Peyer's patch (tissue), 4 donors: ENCODE data around the gene ACTG2. TPM values are rescaled to one million over a fixed set of nuclear protein-coding genes. Genes with fewer than 3 reads are reported as not detected.
A peak's percentile ranks its signal among the peaks of the same experiment; 100 is the strongest.

Experiments
- DNase-seq, 3 donors: peaks; one replicate each; pipeline ENCODE4 v3.0.0-alpha.2; 2017 to 2019
- H3K27ac ChIP-seq, 4 donors: fragments of 200-600 bp; sonication (generic); one replicate each; pipeline ENCODE4 v1.5.1; 2016 to 2019
- H3K27me3 ChIP-seq, 2 donors: fragments of 200-600 bp; sonication (generic); one replicate each; pipeline ENCODE4 v1.5.1; 2019
- H3K36me3 ChIP-seq, 3 donors: fragments of 200-600 bp; sonication (generic); one replicate each; pipeline ENCODE4 v1.5.1; 2016 to 2019
- H3K4me1 ChIP-seq, 4 donors: fragments of 200-600 bp; sonication (generic); one replicate each; pipeline ENCODE4 v1.5.1; 2016 to 2019
- H3K4me3 ChIP-seq, 4 donors: fragments of 200-600 bp; sonication (generic); 1 replicate in 3 of 4; 2 replicates in 1 of 4; pipeline ENCODE4 v1.5.1; 2016 to 2019; ENCODE audit warnings: mild to moderate bottlenecking in 1 of 4
- H3K9me3 ChIP-seq, 4 donors: fragments of 200-600 bp; sonication (generic); one replicate each; pipeline ENCODE4 v1.5.1; 2016 to 2019; ENCODE audit warnings: mild to moderate bottlenecking in 1 of 4
- POLR2A ChIP-seq, 2 donors: fragments of 450-650 bp; IDR thresholded peaks; one replicate each; pipeline ENCODE4 v1.5.1; 2017; ENCODE audit warnings: antibody characterized with exemption in 2 of 2, mild to moderate bottlenecking in 2 of 2, moderate library complexity in 2 of 2
- total RNA-seq, 4 donors: library from RNA; depleted of rRNA; stranded (reverse); fragments of >200 nt; gene quantifications; one replicate each; pipeline ENCODE4 v1.1.0, GENCODE V29; 2016
- TF ChIP-seq, protein P1 (sequence below), 6 experiments: fragments of 450-650 bp in 4 of 6; fragments of 200-600 bp in 2 of 6; sonication (generic) in 1 of 6; IDR thresholded peaks; one replicate each; pipeline ENCODE4 v1.5.1; 2017 to 2019; ENCODE audit warnings: antibody characterized with exemption in 6 of 6, mild to moderate bottlenecking in 3 of 6, moderate library complexity in 1 of 6

Gene ACTG2
- total RNA-seq, 4 donors from 2014 or later: 27.5 to 140 (median 40.0) TPM

DNA sequence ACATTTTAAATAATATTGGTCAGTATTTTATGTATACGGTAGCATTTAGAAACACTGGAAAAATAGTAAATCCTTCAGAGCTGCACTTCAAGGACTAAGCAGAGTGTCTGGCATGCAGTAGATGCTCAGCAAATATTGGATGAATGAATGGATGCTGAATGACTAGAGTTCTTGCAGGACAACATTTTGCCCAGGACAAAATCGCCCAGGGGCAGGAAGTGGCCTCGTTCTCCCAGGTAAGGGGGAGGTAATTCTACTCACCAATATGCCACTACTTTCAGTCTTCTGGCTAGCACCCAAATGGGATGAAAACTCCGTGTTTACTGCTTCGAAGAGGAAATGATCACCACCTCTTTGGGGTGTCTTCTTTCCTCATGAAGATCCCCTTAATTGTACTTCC is 29.9 kb downstream of the ACTG2 start:
- Histone ChIP-seq H3K4me3 (no peak overlapping the region), H3K9me3 (no peaks in the 10 kb centered on the region), H3K27ac (no peak overlapping the region), H3K36me3 (no peaks in the 10 kb centered on the region), H3K4me1 (peaks cover 0 to 4% (median 4%) of the 10 kb centered on the region in 4 donors), H3K27me3 (no peaks in the 10 kb centered on the region)
- DNase-seq: no peak
- TF ChIP-seq, protein P1, sequence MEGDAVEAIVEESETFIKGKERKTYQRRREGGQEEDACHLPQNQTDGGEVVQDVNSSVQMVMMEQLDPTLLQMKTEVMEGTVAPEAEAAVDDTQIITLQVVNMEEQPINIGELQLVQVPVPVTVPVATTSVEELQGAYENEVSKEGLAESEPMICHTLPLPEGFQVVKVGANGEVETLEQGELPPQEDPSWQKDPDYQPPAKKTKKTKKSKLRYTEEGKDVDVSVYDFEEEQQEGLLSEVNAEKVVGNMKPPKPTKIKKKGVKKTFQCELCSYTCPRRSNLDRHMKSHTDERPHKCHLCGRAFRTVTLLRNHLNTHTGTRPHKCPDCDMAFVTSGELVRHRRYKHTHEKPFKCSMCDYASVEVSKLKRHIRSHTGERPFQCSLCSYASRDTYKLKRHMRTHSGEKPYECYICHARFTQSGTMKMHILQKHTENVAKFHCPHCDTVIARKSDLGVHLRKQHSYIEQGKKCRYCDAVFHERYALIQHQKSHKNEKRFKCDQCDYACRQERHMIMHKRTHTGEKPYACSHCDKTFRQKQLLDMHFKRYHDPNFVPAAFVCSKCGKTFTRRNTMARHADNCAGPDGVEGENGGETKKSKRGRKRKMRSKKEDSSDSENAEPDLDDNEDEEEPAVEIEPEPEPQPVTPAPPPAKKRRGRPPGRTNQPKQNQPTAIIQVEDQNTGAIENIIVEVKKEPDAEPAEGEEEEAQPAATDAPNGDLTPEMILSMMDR (IDR thresholded peaks at IDR 0.05): no peak
- no peak for TF ChIP-seq POLR2A (IDR thresholded peaks at IDR 0.05)

DNA sequence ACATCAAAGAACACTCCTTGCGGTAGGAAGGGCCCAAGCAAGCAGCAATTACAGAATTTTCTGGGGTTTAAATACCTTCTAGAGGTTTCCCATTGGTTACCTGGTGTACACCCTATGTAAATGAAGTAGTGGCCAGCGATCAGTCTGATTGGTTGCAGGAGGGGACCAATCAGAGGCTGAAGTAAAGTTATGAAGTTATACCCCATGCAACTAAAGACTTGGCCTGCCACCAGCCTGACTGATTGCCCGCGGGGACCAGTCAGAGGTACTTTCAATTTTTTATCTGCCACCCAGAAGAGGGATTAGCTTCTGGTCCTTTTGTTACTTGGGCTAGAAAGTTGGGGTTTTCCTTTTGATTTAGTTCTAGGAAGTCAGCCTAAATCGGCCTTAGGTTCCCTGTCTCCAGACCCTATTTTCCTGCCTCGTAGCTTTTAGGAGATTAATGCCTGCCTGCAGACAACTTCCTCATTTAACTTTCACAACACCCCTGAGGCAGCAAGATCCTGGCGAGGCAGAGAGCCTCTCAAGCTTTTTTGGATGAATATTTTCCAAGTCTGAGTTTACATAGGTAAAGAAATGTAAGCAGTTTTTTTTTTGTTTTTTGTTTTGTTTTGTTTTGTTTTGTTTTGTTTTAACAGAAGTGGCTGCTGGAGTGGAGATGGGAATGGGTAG is 32.4 kb downstream of the ACTG2 start:
- TF ChIP-seq, protein P1 (IDR thresholded peaks at IDR 0.05): no peak
- TF ChIP-seq POLR2A (IDR thresholded peaks at IDR 0.05): no peak
- no peak for DNase-seq
- Histone ChIP-seq H3K27me3 (no peaks in the 10 kb centered on the region), H3K27ac (peak overlapping the region in 2 of 4 donors; percentile 93 to 96), H3K9me3 (no peaks in the 10 kb centered on the region), H3K4me1 (peaks cover 7 to 25% (median 10%) of the 10 kb centered on the region in 4 donors), H3K36me3 (no peaks in the 10 kb centered on the region), H3K4me3 (no peak overlapping the region)

DNA sequence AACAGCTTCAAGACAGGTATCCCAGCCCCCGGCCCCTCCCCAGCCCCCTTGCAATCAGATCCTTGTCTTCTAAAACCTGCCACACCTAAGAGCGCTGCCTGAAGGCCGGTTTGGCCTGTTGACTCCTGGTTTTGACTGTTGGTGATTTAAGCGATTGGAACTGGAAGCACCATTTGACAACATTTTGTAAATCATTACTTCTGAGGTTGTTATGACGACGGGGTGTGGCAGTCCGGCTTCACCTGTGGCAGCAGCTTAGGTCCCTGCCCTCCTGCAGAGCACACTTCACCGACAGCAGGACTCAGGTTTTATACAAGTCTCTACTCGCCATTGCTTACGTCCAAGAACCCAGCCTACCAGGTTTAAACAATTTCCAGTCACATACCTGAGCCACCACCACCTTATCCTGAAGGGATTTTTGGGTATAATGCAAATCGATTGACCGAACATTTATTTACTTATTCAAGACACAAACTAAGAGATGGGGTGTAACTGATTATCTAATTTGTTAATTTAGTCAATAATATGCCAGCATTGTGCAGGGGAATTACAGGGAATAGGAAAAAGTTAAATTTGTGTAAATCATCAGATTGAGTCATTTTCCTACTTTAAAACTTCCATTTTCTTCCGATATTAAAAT is 33.2 kb downstream of the ACTG2 start:
- Histone ChIP-seq H3K36me3 (no peaks in the 10 kb centered on the region), H3K4me1 (peaks cover 7 to 25% (median 10%) of the 10 kb centered on the region in 4 donors), H3K9me3 (no peaks in the 10 kb centered on the region), H3K27me3 (no peaks in the 10 kb centered on the region), H3K27ac (peak overlapping the region; percentile 92 to 96 (median 94)), H3K4me3 (peak overlapping the region; percentile 69 to 79 (median 72))
- TF ChIP-seq, protein P1 (IDR thresholded peaks at IDR 0.05): no peak
- TF ChIP-seq POLR2A (IDR thresholded peaks at IDR 0.05): peak in 1 of 2 donors; percentile 65
- DNase-seq: peak in 2 of 3 donors; percentile 68 to 79

DNA sequence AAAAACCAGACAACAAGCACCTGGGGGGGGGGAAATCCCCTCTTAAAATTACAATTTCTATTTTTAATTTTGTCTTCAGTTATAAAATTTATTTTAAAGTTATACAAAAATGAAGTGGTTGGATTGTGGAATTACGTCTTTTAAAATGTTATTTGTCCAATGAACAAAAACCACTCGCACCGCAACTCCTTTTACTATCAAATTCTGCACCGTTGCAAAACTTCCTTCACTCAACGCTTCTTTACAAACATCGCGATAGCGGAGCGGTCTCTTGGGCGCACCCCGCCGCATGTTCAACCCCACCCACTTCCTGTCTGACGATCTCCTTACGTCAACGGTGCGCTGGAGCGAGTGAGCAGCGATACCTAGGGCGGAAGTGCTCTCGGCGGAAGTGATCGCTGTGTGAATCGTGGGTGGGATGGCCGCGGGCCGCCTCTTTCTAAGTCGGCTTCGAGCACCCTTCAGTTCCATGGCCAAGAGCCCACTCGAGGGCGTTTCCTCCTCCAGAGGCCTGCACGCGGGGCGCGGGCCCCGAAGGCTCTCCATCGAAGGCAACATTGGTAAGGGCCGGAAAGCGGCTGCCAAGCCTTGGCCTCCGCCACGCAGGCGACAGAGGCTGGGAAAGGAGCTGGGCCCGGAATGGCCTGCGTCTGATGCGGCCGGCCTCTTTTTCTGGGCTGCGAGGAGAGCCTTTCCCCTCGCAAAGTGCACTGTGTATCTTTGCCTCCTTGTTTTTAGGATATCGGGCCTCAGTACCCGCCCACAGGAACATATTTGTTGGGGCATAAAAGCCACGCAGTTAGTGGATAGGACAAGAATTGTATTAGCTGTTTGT is 33.9 kb downstream of the ACTG2 start, which contains the start of gene DGUOK:
Gene DGUOK (plus strand): TSS at position 388 of the 835 bp plus-strand sequence. CDS start 31 bp downstream, at position 419.
- H3K4me1 ChIP-seq: peaks cover 7 to 28% (median 10%) of the 10 kb centered on the region in 4 donors
- peak within 1 kb of the TSS; percentile 92 to 96 (median 94) for H3K27ac ChIP-seq
- peak; percentile 98 to 99 for TF ChIP-seq POLR2A (IDR thresholded peaks at IDR 0.05)
- TF ChIP-seq, protein P1 (IDR thresholded peaks at IDR 0.05): peak in 1 of 6 experiments; percentile 12
- H3K9me3 ChIP-seq: no peaks in the 10 kb centered on the region
- peak within 1 kb of the TSS; percentile 69 to 79 (median 72) for H3K4me3 ChIP-seq
- H3K27me3 ChIP-seq: no peaks in the 10 kb centered on the region
- DNase-seq: peak; percentile 96 to 100 (median 99)
- H3K36me3 ChIP-seq: no peaks in the 10 kb centered on the region

DNA sequence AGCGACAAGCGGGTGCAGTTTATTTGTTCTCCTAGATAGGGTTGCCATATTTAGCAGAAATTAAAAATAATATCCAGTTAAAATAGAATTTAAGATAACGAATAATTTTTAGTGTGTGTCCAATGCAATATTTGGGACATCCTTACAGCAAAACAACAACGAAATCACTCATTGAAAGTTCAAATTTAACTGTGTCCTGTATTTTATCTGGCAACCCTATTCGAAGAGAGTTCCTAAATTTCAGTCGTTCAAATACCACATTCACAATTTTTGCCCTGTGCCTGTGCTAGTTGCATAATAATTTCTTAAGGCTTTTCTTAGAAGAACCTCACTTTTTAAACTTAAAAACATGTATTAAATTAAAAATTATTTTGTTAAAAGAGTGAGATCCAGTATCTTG is 34.5 kb downstream of the ACTG2 start:
- peaks cover 7 to 34% (median 10%) of the 10 kb centered on the region in 4 donors for H3K4me1 ChIP-seq
- H3K27me3 ChIP-seq: no peaks in the 10 kb centered on the region
- peak overlapping the region; percentile 92 to 96 (median 94) for H3K27ac ChIP-seq
- H3K4me3 ChIP-seq: peak overlapping the region; percentile 69 to 79 (median 72)
- no peaks in the 10 kb centered on the region for H3K9me3 ChIP-seq
- TF ChIP-seq POLR2A (IDR thresholded peaks at IDR 0.05): no peak
- TF ChIP-seq, protein P1 (IDR thresholded peaks at IDR 0.05): no peak
- peaks cover 0 to 4% (median 0%) of the 10 kb centered on the region in 3 donors for H3K36me3 ChIP-seq
- no peak for DNase-seq
